ENCODE results near the gene ARHGDIB. TPM values are rescaled to one million over a fixed set of nuclear protein-coding genes. Genes with fewer than 3 reads are reported as not detected.

The ARHGDIB gene
- total and polyA plus RNA-seq, 12 donors: 28.3 to 196 (median 137) TPM

DNA sequence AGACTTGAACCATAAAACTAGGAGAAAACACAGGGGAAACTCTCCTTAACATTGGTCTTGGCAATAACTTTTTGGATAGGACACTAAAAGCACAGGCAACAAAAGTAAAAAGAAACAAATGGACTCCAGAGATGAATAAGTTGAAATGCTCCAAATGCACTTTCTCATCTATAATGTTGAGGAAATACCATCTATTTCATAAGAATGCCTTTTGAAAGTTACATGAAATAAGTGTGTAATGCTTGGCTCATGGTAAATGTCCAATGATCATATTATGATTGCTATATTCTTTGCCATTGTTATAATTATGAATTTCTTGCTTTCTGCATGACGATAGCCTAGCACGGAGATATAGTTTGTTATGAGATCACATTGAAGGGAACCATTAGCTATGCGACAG lies 31.3 kb upstream of the ARHGDIB start:
- Histone ChIP-seq H3K36me3 (replicated peaks in 1 of 2) (no peaks in the 10 kb centered on the region), H3K4me1 (replicated peaks in 1 of 2) (no peaks in the 10 kb centered on the region), H3K9me3 (replicated peaks in 1 of 3) (no peaks in the 10 kb centered on the region), H3K4me3 (no peak overlapping the region), H3K27me3 (no peaks in the 10 kb centered on the region), H3K27ac (no peak overlapping the region)
- WGBS, 4 donors: 94 to 97% (median 95%) methylated on average over 3 of the region's 3 CpGs
- TF ChIP-seq, protein P1, sequence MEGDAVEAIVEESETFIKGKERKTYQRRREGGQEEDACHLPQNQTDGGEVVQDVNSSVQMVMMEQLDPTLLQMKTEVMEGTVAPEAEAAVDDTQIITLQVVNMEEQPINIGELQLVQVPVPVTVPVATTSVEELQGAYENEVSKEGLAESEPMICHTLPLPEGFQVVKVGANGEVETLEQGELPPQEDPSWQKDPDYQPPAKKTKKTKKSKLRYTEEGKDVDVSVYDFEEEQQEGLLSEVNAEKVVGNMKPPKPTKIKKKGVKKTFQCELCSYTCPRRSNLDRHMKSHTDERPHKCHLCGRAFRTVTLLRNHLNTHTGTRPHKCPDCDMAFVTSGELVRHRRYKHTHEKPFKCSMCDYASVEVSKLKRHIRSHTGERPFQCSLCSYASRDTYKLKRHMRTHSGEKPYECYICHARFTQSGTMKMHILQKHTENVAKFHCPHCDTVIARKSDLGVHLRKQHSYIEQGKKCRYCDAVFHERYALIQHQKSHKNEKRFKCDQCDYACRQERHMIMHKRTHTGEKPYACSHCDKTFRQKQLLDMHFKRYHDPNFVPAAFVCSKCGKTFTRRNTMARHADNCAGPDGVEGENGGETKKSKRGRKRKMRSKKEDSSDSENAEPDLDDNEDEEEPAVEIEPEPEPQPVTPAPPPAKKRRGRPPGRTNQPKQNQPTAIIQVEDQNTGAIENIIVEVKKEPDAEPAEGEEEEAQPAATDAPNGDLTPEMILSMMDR (IDR thresholded peaks at IDR 0.05): no peak
- no peak for TF ChIP-seq POLR2A (IDR thresholded peaks at IDR 0.05)
- intact Hi-C loops (cut with DNase I): loop anchor here (10.0 kb wide), 2 partner anchors 148 to 268 kb away; partner anchors contain the start of gene ART4 (in 1 of the 2)
- DNase-seq: no peak

DNA sequence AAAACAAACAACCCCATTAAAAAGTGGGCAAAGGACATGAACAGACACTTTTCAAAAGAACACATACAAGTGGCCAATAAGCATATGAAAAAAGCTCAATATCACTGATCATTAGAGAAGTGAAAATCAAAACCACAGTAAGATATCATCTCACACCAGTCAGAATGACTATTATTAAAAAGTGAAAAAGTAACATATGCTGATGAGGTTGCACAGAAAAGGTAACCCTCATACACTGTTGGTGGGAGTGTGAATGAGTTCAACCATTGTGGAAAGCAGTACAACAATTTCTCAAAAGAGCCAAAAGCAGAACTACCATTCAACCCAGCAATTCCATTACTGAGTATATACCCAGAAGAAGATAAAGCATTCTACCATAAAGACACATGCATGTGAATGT lies 29.7 kb upstream of the ARHGDIB start:
- no peaks in the 10 kb centered on the region for H3K36me3 ChIP-seq (replicated peaks in 1 of 2)
- H3K4me3 ChIP-seq: no peak overlapping the region
- no peaks in the 10 kb centered on the region for H3K4me1 ChIP-seq (replicated peaks in 1 of 2)
- TF ChIP-seq, protein P1 (IDR thresholded peaks at IDR 0.05): no peak
- no peak for TF ChIP-seq POLR2A (IDR thresholded peaks at IDR 0.05)
- DNase-seq: no peak
- no peaks in the 10 kb centered on the region for H3K27me3 ChIP-seq
- no peak overlapping the region for H3K27ac ChIP-seq
- intact Hi-C loops (cut with DNase I): loop anchor here (10.0 kb wide), 2 partner anchors 146 to 266 kb away; partner anchors contain the start of gene ART4 (in 1 of the 2)
- no peaks in the 10 kb centered on the region for H3K9me3 ChIP-seq (replicated peaks in 1 of 3)

DNA sequence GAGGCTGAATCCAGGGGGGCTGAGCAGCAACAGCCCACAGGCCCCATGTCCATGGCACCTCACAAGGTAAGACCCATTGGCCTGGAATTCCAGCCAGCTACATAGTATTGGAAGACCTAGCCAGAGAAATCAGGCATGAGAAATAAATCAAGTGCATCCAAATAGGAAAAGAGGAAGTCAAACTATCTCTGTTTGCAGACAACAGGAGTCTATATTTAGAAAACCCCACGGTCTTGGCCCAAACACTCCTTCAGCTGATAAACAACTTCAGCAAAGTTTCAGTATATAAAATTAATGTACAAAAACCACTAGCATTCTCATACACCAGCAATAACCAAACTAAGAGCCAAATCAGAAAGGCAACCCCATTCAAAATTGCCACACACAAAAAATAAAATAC lies 28.4 kb upstream of the ARHGDIB start:
- Histone ChIP-seq H3K4me1 (replicated peaks in 1 of 2) (no peaks in the 10 kb centered on the region), H3K36me3 (replicated peaks in 1 of 2) (no peaks in the 10 kb centered on the region), H3K9me3 (replicated peaks in 1 of 3) (no peaks in the 10 kb centered on the region), H3K4me3 (no peak overlapping the region), H3K27me3 (no peaks in the 10 kb centered on the region), H3K27ac (no peak overlapping the region)
- TF ChIP-seq, protein P1 (IDR thresholded peaks at IDR 0.05): no peak
- TF ChIP-seq POLR2A (IDR thresholded peaks at IDR 0.05): no peak
- WGBS, 4 donors: 45 to 57% (median 47%) methylated on average over 1 of the region's 1 CpG
- intact Hi-C loops (cut with DNase I): loop anchor here (10.0 kb wide), 2 partner anchors 145 to 265 kb away; partner anchors contain the start of gene ART4 (in 1 of the 2)
- no peak for DNase-seq

DNA sequence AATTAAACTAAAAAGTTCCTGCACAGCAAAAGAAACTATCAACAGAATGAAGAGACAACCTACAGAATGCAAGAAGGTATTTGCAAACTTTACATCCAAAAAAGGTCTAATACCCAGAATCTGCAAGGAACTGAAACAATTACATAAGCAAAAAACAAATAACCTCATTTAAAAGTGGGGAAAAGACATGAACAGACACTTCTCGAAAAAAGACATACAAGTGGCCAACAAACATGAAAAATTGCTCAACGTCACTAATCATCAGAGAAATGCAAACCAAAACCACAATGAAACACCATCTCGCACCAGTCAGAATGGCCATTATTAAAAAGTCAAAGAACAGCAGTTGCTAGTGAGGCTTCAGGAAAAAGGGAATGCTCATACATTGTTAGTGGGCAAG lies 26.6 kb upstream of the ARHGDIB start:
- H3K27ac ChIP-seq: no peak overlapping the region
- no peak for DNase-seq
- WGBS, 4 donors: 68 to 83% (median 79%) methylated on average over 3 of the region's 3 CpGs
- no peak for TF ChIP-seq POLR2A (IDR thresholded peaks at IDR 0.05)
- TF ChIP-seq, protein P1 (IDR thresholded peaks at IDR 0.05): no peak
- H3K4me3 ChIP-seq: no peak overlapping the region
- H3K4me1 ChIP-seq (replicated peaks in 1 of 2): no peaks in the 10 kb centered on the region
- no peaks in the 10 kb centered on the region for H3K36me3 ChIP-seq (replicated peaks in 1 of 2)
- intact Hi-C loops (cut with DNase I): no loop called here
- no peaks in the 10 kb centered on the region for H3K9me3 ChIP-seq (replicated peaks in 1 of 3)
- H3K27me3 ChIP-seq: no peaks in the 10 kb centered on the region

All from adrenal gland (tissue), 12 donors.